HT-29 (cell line): Measurements from ENCODE around the gene BBX. TPM values are rescaled to one million over a fixed set of nuclear protein-coding genes. Genes with fewer than 3 reads are reported as not detected.

Experiments
- DNase-seq: peaks from one replicate; pipeline ENCODE4 v3.0.0-alpha.2; 2015; ENCODE audit warnings: low spot score
- total RNA-seq: library from RNA; depleted of rRNA; stranded (reverse); fragments of >200 nt; shearing (Covaris generic); gene quantifications from 2 replicates; pipeline ENCODE4 v1.2.3, GENCODE V29; 2014; rRNA removed

Gene BBX
- total RNA-seq = 23.8 and 27.2 TPM in 2 replicates

GRCh38 chr3:107522510-107523288 lies at the start of gene BBX:
Gene BBX (plus strand): TSS chr3:107522962. CDS start chr3:107710461, 187,499 bp downstream.
- DNase-seq = peak; percentile 95

GRCh38 chr3:107476462-107476861 lies 46.3 kb upstream of the BBX start:
- no peak for DNase-seq

- no peak for DNase-seq
These were observed 35.3 kb upstream of the BBX start for GRCh38 chr3:107487490-107487889.

GRCh38 chr3:107488942-107489341 lies 33.8 kb upstream of the BBX start:
- DNase-seq = no peak

- no peak for DNase-seq
These were observed 29.6 kb upstream of the BBX start for GRCh38 chr3:107493134-107493533.

GRCh38 chr3:107496855-107497254 lies 25.9 kb upstream of the BBX start:
- no peak for DNase-seq

GRCh38 chr3:107498646-107499045 lies 24.1 kb upstream of the BBX start:
- no peak for DNase-seq

- DNase-seq = no peak
These were observed 16.3 kb upstream of the BBX start for GRCh38 chr3:107506458-107506857.

GRCh38 chr3:107508331-107508730 lies 14.4 kb upstream of the BBX start:
- DNase-seq = no peak

GRCh38 chr3:107512108-107512507 lies 10.7 kb upstream of the BBX start:
- peak; percentile 17 for DNase-seq

GRCh38 chr3:107514453-107514852 lies 8.3 kb upstream of the BBX start:
- DNase-seq = no peak

GRCh38 chr3:107516475-107516874 lies 6.3 kb upstream of the BBX start:
- no peak for DNase-seq

GRCh38 chr3:107520535-107520934 lies 2.2 kb upstream of the BBX start:
- DNase-seq = no peak

- no peak for DNase-seq
These were observed 1.2 kb upstream of the BBX start for GRCh38 chr3:107521469-107522059.

GRCh38 chr3:107523289-107523538 lies 452 bp downstream of the BBX start:
- DNase-seq = no peak

GRCh38 chr3:107523539-107524325 lies 970 bp downstream of the BBX start:
- DNase-seq = peak; percentile 77

GRCh38 chr3:107524326-107524840 lies 1.6 kb downstream of the BBX start:
- no peak for DNase-seq

GRCh38 chr3:107524841-107525643 lies 2.3 kb downstream of the BBX start:
- DNase-seq = peak; percentile 69

- DNase-seq = peak; percentile 45
These were observed 3.0 kb downstream of the BBX start for GRCh38 chr3:107525644-107526305.

GRCh38 chr3:107531917-107532469 lies 9.2 kb downstream of the BBX start:
- DNase-seq = no peak

GRCh38 chr3:107540857-107541256 lies 18.1 kb downstream of the BBX start:
- DNase-seq = no peak
